ENCODE measurements around the gene CES3.

Gene CES3

DNA sequence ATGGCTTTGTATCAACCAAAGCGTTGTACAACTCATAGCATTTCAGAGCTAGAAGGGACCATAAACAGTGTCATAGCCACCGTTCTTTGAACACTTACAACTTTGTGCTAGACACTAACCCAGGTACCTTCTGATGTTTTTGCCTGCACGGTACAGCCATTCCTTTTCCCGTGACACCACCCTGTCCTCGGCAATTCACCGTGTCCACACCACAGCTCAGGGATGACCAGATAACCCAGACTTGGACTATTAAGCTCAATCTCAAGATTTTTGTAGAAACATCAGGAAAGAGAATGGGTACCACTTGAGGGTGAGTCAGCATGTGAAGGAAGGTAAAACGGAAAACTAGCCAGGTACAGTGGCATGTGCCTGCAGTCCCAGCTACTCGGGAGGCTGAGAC is 58.1 kb downstream of the CES3 start:
- no peak overlapping the region for H3K4me3 ChIP-seq (ENCODE audit: low read length, poor library complexity, severe bottlenecking)
- no peaks in the 10 kb centered on the region for H3K9me3 ChIP-seq (ENCODE audit: insufficient read depth, low read depth, low read length)
- no peaks in the 10 kb centered on the region for H3K79me2 ChIP-seq (ENCODE audit: insufficient read depth, low read length)
- H3K9ac ChIP-seq (ENCODE audit: low read depth, low read length, poor library complexity, severe bottlenecking), result no peak overlapping the region
- no peak overlapping the region for H3K4me2 ChIP-seq (ENCODE audit: low read depth, low read length, poor library complexity, severe bottlenecking)
- TF ChIP-seq, protein P1, sequence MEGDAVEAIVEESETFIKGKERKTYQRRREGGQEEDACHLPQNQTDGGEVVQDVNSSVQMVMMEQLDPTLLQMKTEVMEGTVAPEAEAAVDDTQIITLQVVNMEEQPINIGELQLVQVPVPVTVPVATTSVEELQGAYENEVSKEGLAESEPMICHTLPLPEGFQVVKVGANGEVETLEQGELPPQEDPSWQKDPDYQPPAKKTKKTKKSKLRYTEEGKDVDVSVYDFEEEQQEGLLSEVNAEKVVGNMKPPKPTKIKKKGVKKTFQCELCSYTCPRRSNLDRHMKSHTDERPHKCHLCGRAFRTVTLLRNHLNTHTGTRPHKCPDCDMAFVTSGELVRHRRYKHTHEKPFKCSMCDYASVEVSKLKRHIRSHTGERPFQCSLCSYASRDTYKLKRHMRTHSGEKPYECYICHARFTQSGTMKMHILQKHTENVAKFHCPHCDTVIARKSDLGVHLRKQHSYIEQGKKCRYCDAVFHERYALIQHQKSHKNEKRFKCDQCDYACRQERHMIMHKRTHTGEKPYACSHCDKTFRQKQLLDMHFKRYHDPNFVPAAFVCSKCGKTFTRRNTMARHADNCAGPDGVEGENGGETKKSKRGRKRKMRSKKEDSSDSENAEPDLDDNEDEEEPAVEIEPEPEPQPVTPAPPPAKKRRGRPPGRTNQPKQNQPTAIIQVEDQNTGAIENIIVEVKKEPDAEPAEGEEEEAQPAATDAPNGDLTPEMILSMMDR (conservative IDR thresholded peaks at IDR 0.05; ENCODE audit: low read length), result no peak
- no peak for TF ChIP-seq EZH2phosphoT487 (IDR thresholded peaks at IDR 0.05; ENCODE audit: borderline replicate concordance)
- H4K20me1 ChIP-seq (ENCODE audit: insufficient read depth, low read length, poor library complexity, severe bottlenecking), result no peaks in the 10 kb centered on the region
- H2AFZ ChIP-seq (ENCODE audit: low read length), result no peak overlapping the region
- no peaks in the 10 kb centered on the region for H3F3A ChIP-seq (ENCODE audit: low read depth)
- peaks cover 9% of the 10 kb centered on the region for H3K4me1 ChIP-seq (ENCODE audit: insufficient read depth, low read length, poor library complexity, severe bottlenecking)
- no peaks in the 10 kb centered on the region for H3K36me3 ChIP-seq (ENCODE audit: insufficient read depth, low read length)
- H3K9me2 ChIP-seq (replicated peaks; ENCODE audit: low read depth, low read length), result no peaks in the 10 kb centered on the region
- no peaks in the 10 kb centered on the region for H3K27me3 ChIP-seq (ENCODE audit: insufficient read depth, low read length, poor library complexity, severe bottlenecking)

DNA sequence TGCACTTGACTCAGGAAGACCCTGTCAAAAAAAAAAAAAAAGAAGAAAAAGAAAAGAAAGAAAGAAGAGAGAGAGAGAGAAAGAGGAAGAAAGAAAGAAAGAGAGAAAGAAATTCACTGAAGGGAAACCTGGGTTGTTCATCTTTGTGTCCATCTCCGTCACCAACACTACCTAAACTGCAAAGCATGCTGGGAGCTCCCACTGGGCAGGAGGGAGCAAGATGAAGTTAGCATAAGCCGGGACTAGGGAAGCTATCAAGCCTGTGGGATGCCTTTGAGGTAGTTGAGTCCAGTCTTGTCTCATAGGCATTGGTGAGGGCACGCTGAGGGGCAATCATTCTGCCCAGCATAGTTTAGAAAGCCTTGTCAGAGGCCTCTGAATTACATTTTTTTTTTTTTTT is 60.3 kb downstream of the CES3 start:
- no peaks in the 10 kb centered on the region for H3K79me2 ChIP-seq (ENCODE audit: insufficient read depth, low read length)
- peak overlapping the region; percentile 32; the same call in 1 of the 2 replicates for H2AFZ ChIP-seq (ENCODE audit: low read length)
- H3F3A ChIP-seq (ENCODE audit: low read depth), result no peaks in the 10 kb centered on the region
- H3K4me1 ChIP-seq (ENCODE audit: insufficient read depth, low read length, poor library complexity, severe bottlenecking), result peaks cover 9% of the 10 kb centered on the region
- TF ChIP-seq, protein P1 (conservative IDR thresholded peaks at IDR 0.05; ENCODE audit: low read length), result no peak
- TF ChIP-seq EZH2phosphoT487 (IDR thresholded peaks at IDR 0.05; ENCODE audit: borderline replicate concordance), result no peak
- H3K36me3 ChIP-seq (ENCODE audit: insufficient read depth, low read length), result no peaks in the 10 kb centered on the region
- H3K27me3 ChIP-seq (ENCODE audit: insufficient read depth, low read length, poor library complexity, severe bottlenecking), result no peaks in the 10 kb centered on the region
- no peak overlapping the region for H3K4me3 ChIP-seq (ENCODE audit: low read length, poor library complexity, severe bottlenecking)
- H3K9me2 ChIP-seq (replicated peaks; ENCODE audit: low read depth, low read length), result no peaks in the 10 kb centered on the region
- H4K20me1 ChIP-seq (ENCODE audit: insufficient read depth, low read length, poor library complexity, severe bottlenecking), result no peaks in the 10 kb centered on the region
- no peak overlapping the region for H3K9ac ChIP-seq (ENCODE audit: low read depth, low read length, poor library complexity, severe bottlenecking)
- H3K4me2 ChIP-seq (ENCODE audit: low read depth, low read length, poor library complexity, severe bottlenecking), result no peak overlapping the region
- H3K9me3 ChIP-seq (ENCODE audit: insufficient read depth, low read depth, low read length), result no peaks in the 10 kb centered on the region

DNA sequence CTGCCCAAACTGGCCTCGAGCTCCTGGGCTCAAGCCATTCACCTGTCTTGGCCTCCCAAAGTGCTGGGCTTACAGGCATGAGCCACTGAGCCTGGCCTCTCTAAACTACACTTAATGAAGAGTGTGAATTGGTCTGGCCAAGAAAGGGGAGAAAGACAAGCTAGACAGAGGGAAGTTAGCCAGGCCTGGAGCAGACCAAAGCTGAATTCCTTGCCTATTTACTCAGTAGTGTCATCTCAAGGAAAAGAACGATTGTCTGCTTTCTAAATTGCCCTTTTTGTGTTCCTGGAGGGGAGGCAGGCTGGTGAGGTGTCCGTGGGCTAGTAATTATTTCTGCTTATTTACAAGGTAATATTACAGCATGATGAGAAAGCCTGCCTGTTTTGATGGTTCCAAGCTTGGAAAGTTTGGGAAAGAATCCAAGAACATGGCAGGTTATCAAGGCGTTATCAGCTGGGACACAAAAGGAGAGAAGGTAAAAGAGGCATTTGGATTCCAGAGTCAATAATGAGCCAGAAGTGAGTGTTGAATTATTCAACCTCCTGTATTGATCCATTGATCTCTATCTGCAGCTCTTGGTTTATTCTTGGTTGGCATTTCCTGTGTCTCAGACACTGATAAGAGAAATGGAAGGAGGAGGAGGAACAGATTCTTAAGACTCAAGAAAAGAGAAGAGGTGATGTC is 61.6 kb downstream of the CES3 start:
- H3K79me2 ChIP-seq (ENCODE audit: insufficient read depth, low read length), result no peaks in the 10 kb centered on the region
- H3F3A ChIP-seq (ENCODE audit: low read depth), result no peaks in the 10 kb centered on the region
- H3K9me3 ChIP-seq (ENCODE audit: insufficient read depth, low read depth, low read length), result no peaks in the 10 kb centered on the region
- H4K20me1 ChIP-seq (ENCODE audit: insufficient read depth, low read length, poor library complexity, severe bottlenecking), result no peaks in the 10 kb centered on the region
- no peak overlapping the region for H3K4me2 ChIP-seq (ENCODE audit: low read depth, low read length, poor library complexity, severe bottlenecking)
- no peaks in the 10 kb centered on the region for H3K27me3 ChIP-seq (ENCODE audit: insufficient read depth, low read length, poor library complexity, severe bottlenecking)
- TF ChIP-seq EZH2phosphoT487 (IDR thresholded peaks at IDR 0.05; ENCODE audit: borderline replicate concordance), result no peak
- TF ChIP-seq, protein P1 (conservative IDR thresholded peaks at IDR 0.05; ENCODE audit: low read length), result no peak
- H3K4me3 ChIP-seq (ENCODE audit: low read length, poor library complexity, severe bottlenecking), result no peak overlapping the region
- no peaks in the 10 kb centered on the region for H3K9me2 ChIP-seq (replicated peaks; ENCODE audit: low read depth, low read length)
- no peak overlapping the region for H3K9ac ChIP-seq (ENCODE audit: low read depth, low read length, poor library complexity, severe bottlenecking)
- H3K36me3 ChIP-seq (ENCODE audit: insufficient read depth, low read length), result no peaks in the 10 kb centered on the region
- H3K4me1 ChIP-seq (ENCODE audit: insufficient read depth, low read length, poor library complexity, severe bottlenecking), result peaks cover 9% of the 10 kb centered on the region
- no peak overlapping the region for H2AFZ ChIP-seq (ENCODE audit: low read length)
